Measurements from ENCODE around the gene ABCG8. TPM values are rescaled to one million over a fixed set of nuclear protein-coding genes. Genes with fewer than 3 reads are reported as not detected.

The ABCG8 gene
- total RNA-seq, 6 experiments from 2014 or later, result 30.1 to 116 (median 49.0) TPM

DNA sequence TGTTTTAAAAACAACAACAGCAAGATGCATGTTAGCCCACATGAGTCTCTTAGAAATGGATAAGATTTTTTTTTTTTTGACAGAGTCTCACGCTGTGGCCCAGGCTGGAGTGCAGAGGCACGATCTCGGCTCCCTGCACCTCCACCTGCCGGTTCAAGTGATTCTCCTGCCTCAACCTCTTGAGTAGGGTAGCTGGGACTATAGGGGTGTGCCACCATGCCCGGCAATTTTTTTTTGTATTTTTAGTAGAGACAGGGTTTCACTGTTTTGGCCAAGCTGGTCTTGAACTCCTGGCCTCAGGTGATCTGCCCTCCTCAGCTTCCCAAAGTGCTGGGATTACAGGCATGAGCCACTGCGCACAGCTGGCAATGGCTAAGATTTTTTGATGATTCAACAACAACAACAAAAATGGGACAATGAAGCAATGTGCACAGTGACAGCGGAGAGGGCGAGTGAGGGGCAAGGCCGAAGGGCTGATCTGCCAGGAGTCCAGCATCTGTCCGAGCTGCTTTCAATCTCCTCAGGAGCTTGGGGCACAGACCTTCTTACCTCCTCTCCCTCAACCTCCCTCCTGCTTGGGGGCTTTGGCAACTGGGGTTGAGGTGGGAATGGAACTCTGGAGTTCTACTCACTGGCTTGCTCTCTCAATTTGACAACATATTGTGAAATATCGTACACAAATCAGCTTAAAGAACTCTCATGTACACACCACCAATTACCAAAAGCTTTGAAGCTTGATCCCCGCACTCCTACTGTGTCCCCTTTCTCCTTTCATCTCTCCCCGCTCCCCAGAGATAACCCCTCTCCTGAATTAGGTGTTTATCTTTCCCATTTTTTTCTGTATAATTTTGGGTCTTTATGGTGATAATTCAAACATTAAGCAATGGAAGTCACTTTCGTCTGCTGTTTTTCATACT is 3.4 kb downstream of the ABCG8 start:
- peak; percentile 51 to 78 (median 74) for DNase-seq
- Histone ChIP-seq H3K9me3 (no peaks in the 10 kb centered on the region), H3K4me3 (peak overlapping the region; percentile 55 to 94 (median 91)), H3K4me1 (peaks cover 0 to 45% (median 12%) of the 10 kb centered on the region in 4 donors), H3K36me3 (peaks cover 0 to 14% (median 0%) of the 10 kb centered on the region in 4 donors), H3K27ac (peak overlapping the region; percentile 82 to 95 (median 92)), H3K27me3 (no peaks in the 10 kb centered on the region)
- intact Hi-C loops (cut with DNase I), result no loop called here
- 7% methylated on average over 8 of the region's 14 CpGs for WGBS (ENCODE audit: insufficient coverage, low coverage, low lambda C conversion rate, missing lambda C conversion rate)
- TF ChIP-seq, protein P1, sequence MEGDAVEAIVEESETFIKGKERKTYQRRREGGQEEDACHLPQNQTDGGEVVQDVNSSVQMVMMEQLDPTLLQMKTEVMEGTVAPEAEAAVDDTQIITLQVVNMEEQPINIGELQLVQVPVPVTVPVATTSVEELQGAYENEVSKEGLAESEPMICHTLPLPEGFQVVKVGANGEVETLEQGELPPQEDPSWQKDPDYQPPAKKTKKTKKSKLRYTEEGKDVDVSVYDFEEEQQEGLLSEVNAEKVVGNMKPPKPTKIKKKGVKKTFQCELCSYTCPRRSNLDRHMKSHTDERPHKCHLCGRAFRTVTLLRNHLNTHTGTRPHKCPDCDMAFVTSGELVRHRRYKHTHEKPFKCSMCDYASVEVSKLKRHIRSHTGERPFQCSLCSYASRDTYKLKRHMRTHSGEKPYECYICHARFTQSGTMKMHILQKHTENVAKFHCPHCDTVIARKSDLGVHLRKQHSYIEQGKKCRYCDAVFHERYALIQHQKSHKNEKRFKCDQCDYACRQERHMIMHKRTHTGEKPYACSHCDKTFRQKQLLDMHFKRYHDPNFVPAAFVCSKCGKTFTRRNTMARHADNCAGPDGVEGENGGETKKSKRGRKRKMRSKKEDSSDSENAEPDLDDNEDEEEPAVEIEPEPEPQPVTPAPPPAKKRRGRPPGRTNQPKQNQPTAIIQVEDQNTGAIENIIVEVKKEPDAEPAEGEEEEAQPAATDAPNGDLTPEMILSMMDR (IDR thresholded peaks at IDR 0.05), result no peak
- no peak for TF ChIP-seq POLR2A (IDR thresholded peaks at IDR 0.05)
- peak; percentile 1 to 27 (median 12) for ATAC-seq

DNA sequence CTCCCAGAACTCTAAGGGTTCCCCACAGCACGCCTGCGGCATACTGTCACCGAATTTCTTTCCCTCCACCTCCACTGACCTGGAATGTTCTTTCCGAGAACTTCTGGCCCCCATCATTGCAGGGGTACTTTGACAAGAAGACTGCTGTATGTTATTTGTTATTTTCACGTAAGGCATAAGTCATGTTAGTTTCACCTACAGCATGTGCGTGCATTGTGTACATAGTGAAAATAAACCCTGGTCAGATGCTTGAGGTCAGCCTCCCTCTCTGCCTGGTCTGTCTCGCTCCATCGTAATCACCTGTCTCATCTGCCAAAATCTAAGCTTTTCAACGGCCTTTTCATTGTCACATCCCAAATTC is 4.1 kb downstream of the ABCG8 start:
- no peak for TF ChIP-seq POLR2A (IDR thresholded peaks at IDR 0.05)
- TF ChIP-seq, protein P1 (IDR thresholded peaks at IDR 0.05), result no peak
- H3K36me3 ChIP-seq, result peaks cover 0 to 14% (median 0%) of the 10 kb centered on the region in 4 donors
- no peaks in the 10 kb centered on the region for H3K27me3 ChIP-seq
- 41% methylated on average over 9 of the region's 9 CpGs for WGBS (ENCODE audit: insufficient coverage, low coverage, low lambda C conversion rate, missing lambda C conversion rate)
- H3K9me3 ChIP-seq, result no peaks in the 10 kb centered on the region
- intact Hi-C loops (cut with DNase I), result no loop called here
- ATAC-seq, result peak in 1 of 4 donors; percentile 4
- H3K4me1 ChIP-seq, result peaks cover 0 to 48% (median 15%) of the 10 kb centered on the region in 4 donors
- peak overlapping the region; percentile 82 to 95 (median 92) for H3K27ac ChIP-seq
- H3K4me3 ChIP-seq, result peak overlapping the region in 2 of 3 donors; percentile 91 to 94
- DNase-seq, result no peak

DNA sequence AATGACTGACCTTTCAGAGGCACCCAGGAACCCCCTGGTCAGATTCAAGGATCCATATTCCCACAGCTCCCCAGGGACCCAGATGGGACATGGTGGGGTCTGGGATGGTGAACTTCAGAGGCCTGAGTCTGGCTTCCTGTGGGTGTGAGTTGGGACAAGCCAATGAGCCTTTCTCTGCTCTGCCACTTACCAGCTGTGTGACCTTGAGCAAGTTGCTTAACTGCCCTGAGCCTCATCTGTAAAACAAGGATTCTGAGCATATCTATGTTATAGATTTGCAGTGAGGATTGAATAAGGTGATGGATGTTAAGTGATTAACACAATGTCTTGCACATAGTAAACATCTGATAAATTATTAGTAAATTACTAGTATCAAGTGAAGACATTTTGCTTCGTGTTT is 6.4 kb downstream of the ABCG8 start:
- DNase-seq (no peak), ATAC-seq (no peak)
- intact Hi-C loops (cut with DNase I), result no loop called here
- Histone ChIP-seq H3K36me3 (peaks cover 0 to 33% (median 6%) of the 10 kb centered on the region in 4 donors), H3K4me3 (no peak overlapping the region), H3K27ac (peak overlapping the region in 2 of 3 donors; percentile 35 to 95), H3K27me3 (no peaks in the 10 kb centered on the region), H3K4me1 (peaks cover 0 to 59% (median 18%) of the 10 kb centered on the region in 4 donors), H3K9me3 (no peaks in the 10 kb centered on the region)
- no peak for TF ChIP-seq POLR2A (IDR thresholded peaks at IDR 0.05)
- TF ChIP-seq, protein P1 (IDR thresholded peaks at IDR 0.05), result no peak
- WGBS (ENCODE audit: insufficient coverage, low coverage, low lambda C conversion rate, missing lambda C conversion rate), result 75% methylated on average over 1 of the region's 1 CpG

DNA sequence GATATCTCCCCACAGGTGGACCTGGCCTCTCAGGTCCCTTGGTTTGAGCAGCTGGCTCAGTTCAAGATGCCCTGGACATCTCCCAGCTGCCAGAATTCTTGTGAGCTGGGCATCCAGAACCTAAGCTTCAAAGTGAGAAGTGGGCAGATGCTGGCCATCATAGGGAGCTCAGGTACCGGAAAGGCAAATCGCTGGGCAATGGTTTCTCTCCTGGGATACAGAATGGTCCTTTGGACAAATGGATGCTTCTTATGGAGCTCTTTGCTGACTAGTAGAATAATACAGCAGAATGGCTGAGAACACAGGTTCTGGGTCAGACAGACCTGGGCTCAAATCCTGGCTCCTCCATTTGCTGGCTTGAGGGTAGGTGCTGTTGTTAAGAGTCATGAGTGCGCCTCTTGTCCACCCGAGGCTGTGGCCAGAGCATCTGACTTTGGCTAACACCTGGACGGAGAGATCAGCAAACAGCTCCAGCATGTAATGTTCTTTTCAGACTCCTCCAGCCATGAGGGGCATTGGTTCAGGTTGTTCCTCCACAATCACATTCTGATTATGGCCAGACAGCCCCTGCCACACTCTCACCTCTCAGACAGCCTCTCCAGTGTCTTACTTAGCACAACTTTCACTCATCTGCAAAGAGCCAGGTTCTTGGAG is 7.5 kb downstream of the ABCG8 start:
- H3K36me3 ChIP-seq, result peaks cover 0 to 40% (median 10%) of the 10 kb centered on the region in 4 donors
- H3K4me3 ChIP-seq, result no peak overlapping the region
- no peak for DNase-seq
- peak overlapping the region in 2 of 3 donors; percentile 35 to 95 for H3K27ac ChIP-seq
- no peak for ATAC-seq
- H3K9me3 ChIP-seq, result no peaks in the 10 kb centered on the region
- intact Hi-C loops (cut with DNase I), result no loop called here
- 46% methylated on average over 2 of the region's 5 CpGs for whole genome bisulfite sequencing (ENCODE audit: insufficient coverage, low coverage, low lambda C conversion rate, missing lambda C conversion rate)
- peaks cover 0 to 65% (median 18%) of the 10 kb centered on the region in 4 donors for H3K4me1 ChIP-seq
- TF ChIP-seq, protein P1 (IDR thresholded peaks at IDR 0.05), result no peak
- no peak for TF ChIP-seq POLR2A (IDR thresholded peaks at IDR 0.05)
- H3K27me3 ChIP-seq, result no peaks in the 10 kb centered on the region
